GM19455 (cell line): ENCODE results near the gene SND1.
"Not testable (repeated sequence)": the region's sequence is repeated elsewhere in the genome, so short reads cannot be mapped to it uniquely, and the experiment has no call there.

Experiments
- ATAC-seq: cut with Tn5 transposase; IDR thresholded peaks from one replicate; pipeline ENCODE4 v1.9.1; 2021; ENCODE audit not compliant: unreplicated experiment

The SND1 gene

DNA sequence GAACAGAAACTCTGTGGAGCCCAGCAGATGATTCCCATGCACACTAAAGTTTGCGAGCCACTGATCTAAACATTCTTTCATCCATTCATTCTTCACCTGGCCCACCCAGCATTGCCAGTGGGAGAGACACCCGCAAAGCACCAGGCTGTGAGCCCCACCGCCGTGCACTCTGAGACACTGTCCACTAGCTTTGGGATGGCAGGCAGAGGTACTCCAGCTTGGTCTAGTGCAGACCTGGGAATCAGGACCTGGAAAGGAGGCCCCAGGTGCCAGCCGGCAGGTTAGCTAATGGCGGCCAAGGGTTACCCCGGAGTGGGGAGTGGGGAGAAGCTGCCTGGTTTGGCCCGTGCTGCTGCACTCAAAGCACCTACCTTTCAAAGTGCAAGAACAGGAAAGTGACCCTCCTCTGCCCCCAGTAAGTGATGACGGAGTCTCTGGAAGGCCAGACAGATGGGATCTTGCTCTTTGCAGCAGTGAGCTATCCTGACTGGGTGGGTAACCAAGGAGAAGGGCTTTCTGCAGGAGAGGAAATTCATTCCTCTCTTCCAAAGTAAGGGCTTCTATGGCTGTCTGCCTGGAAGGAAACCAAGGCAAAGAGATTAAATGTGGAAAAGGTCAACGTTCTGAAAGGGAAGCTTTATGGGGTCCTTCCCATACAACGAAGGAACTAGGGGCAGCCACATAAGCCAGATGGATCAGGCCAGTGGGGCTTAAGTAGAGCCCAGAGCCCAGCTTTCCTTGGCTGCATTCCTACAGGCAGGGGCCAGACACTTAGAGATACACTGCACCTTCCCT, 453.4 kb downstream of the SND1 start:
- ATAC-seq = no peak

GRCh38 chr7:128106821-128107220, 454.8 kb downstream of the SND1 start:
- ATAC-seq = no peak

DNA sequence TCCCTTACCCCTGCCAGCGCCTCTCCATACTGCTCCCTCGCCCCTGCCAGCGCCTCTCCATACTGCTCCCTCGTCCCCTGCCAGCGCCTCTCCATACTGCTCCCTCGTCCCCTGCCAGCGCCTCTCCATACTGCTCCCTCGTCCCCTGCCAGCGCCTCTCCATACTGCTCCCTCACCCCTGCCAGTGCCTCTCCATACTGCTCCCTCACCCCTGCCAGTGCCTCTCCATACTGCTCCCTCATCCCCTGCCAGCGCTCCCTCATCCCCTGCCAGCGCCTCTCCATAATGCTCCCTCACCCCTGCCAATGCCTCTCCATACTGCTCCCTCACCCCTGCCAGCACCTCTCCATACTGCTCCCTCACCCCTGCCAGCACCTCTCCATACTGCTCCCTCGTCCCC, 455.5 kb downstream of the SND1 start:
- not testable (repeated sequence) for ATAC-seq

GRCh38 chr7:128108129-128108528, 456.1 kb downstream of the SND1 start:
- ATAC-seq = no peak

GRCh38 chr7:128108641-128109423, 456.8 kb downstream of the SND1 start:
- ATAC-seq = peak; percentile 90

- not testable (repeated sequence) for ATAC-seq
Observed at GRCh38 chr7:128109424-128109969, 457.5 kb downstream of the SND1 start.

DNA sequence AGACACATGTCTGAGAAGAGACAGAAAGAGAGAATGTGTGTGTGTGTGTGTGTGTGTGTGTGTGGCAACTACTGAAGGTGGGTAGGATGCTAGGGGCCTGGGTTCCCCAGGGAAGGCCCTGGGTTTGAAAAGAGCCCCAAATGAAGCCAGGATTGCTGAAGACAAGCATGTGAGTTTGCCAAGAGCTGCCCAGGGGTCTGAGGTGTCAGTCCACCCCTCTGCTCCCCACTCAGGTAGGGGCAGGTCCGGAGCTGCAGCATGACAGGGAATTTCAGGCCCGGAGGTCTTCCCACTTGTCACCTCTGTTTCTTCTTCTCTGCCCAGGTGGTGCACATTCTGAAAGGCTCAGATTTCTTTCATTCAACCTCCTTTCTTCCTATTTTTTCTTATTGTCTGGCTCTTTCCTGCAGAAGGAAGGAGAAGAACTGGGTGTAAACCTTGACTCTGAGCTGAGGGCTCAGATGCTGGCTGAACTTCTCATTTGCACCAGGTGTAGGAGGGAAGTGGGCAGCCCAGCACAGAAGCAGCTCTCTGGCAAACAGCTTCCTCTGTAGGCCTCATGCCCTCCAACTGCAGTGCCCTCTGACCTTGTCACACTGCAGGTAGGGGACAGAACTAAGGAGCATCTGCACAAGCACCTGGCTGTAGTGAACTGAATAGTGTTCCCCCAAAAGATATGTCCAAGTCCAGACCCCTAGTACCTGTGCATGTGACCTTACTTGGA, 458.8 kb downstream of the SND1 start:
- no peak for ATAC-seq

DNA sequence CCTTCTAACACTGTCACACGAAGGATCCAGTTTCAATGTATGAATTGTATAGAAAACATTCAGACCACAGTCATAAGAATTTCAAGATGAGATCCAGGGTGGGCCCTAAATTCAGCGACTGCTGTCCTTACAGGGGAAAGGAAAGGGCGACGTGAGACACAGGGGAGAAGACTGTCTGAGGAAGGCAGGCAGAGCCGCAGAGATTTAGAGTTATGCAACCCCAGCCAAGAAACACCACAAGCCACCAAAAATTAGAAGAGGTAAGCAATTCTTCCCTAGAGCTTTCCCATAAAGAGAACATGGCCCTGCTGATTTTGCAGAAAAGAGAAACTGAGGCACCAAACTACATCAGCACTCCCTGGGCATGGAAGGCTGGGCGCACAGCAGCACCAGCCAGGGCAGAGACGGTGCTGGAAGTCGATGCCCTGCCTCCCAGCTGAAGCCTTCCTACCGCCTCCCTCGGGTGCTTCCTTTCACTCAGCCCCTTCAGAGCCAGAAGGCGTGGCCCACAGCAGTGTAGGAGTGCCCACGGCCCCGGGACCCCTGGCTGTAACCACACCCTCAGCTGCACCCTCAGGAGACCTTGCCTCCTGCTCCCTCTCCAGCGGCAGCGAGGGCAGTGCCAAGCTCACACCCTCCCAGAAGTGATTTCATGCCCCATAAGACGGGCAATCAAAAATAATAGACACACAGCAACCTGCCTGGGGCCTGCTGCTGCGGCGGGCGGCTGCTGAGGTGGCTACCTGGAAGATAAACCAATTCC, 460.2 kb downstream of the SND1 start:
- no peak for ATAC-seq

GRCh38 chr7:128112781-128113221, 460.8 kb downstream of the SND1 start:
- ATAC-seq = no peak

GRCh38 chr7:128113839-128114238, 461.8 kb downstream of the SND1 start:
- ATAC-seq = no peak

DNA sequence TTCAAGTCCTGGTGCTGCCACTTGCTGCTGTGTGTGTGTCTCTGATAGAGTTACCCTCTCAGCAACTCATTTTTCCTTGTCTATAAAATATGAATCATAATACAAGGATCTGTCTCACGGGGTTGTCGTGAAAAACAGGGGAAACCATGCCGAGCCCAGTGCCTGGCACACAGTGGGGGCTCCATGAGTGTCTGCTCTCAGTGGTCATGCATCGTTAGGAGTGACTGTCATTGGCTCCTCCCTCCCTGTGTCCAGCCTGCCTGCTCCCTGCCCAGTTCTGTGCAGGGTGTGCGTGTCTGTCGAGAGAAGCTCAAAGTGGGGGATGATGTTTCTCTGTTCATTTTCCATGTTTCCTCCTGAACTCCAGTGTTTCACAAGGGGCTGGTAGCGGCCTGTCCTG, 462.8 kb downstream of the SND1 start:
- no peak for ATAC-seq

- no peak for ATAC-seq
Observed at GRCh38 chr7:128115336-128115820, 463.4 kb downstream of the SND1 start.

GRCh38 chr7:128115821-128116723, 464.1 kb downstream of the SND1 start:
- ATAC-seq = no peak

DNA sequence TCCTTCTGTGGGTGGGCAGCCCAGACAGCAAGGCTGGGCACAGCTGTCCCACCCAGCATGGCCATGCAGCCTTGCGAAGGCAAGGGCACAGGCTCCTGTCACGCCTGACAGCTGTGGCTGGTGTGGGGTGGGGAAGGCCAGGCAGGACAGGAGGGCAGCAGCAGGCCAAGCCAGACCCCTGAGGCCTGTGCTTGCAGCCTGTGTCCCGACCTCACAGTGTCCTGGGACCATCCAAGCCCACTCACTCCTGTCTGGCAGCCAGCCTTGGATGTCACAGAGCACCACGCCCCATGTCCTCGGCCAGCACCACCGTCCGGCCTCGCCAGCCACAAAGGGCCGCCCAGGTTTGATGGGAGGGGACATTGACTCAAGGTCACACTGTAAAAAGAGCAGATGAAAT, 464.7 kb downstream of the SND1 start:
- no peak for ATAC-seq

GRCh38 chr7:128117691-128118090, 465.7 kb downstream of the SND1 start:
- ATAC-seq = no peak

- no peak for ATAC-seq
Observed at GRCh38 chr7:128119036-128119435, 467.0 kb downstream of the SND1 start.

DNA sequence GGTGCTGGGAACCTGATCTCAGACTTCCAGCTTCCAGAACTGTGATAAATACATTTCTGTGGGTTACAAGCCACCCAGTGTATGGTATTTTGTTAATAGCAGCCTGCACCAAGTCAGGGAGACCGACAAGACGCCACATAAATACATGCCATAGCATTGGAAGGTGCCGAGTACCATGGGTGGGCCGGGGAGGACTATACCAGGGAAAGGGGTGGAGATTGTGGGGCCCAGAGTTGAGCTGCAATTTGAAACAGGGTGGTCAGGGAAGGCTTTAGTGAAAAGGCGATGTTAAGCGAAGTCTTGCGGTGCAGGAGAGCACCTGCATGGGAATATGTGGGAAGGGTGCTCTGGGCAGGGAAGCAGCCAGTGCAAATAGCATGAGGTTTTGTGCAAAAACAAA, 468.1 kb downstream of the SND1 start:
- no peak for ATAC-seq

DNA sequence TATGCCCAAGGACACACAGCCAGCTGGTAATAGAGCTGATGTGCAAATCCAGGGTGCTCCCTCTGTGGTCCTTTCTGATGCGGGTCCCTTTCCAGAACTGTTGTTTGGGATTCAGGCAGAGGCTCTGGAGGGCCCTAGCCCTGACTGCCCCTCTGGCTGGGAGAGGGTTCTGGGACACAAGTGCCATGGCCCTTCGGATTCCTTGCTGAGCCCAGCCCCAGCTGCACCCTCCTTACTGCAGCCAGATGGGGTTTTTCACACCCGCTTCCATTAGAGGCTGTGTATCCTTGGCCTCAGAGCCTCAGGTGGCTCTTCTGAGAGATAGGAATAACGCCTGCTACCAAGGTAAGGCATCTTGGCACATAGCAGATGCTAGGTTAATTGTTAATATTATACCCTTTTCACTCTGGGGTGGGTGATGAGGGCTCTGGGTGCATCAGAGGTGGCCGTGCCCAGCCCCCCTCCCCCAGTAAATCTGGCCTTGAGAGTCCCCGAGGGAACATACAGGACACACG, 469.0 kb downstream of the SND1 start:
- no peak for ATAC-seq
